ENCODE results near the gene RPS6KA3. TPM values are rescaled to one million over a fixed set of nuclear protein-coding genes. Genes with fewer than 3 reads are reported as not detected.

The RPS6KA3 gene
- total and polyA plus RNA-seq, 4 donors: 18.5 to 44.9 (median 27.8) TPM

DNA sequence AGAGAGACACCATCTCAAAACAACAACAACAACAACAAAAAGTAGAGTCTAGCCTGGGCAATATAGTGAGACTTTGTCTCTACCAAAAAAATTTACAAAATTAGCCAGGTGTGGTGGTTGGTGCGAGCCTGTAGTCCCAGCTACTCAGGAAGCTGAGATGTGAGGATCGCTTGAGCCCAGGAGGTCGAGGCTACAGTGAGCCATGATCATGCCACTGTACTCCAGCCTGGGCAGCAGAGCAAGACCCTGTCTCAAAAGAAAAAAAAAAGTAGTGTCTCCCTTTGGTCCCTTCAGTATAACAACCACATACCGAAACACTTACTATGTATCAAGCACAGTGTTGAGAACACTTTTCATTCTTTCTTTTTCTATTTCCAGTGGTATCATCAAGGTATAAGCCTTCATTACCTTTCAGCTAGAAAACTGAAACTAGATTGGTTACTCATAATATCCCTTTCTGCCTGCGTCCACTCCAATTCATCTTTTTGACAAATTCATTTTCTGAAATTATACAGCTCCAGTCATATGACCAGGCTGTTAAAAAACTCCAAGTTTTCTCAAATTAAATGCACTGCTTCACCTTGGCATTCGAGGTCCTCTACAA, 54.1 kb downstream of the RPS6KA3 start:
- no peaks in the 10 kb centered on the region for H3K9me3 ChIP-seq (ENCODE audit: control insufficient read depth, insufficient read depth, low read length)
- H3K4me1 ChIP-seq (ENCODE audit: control insufficient read depth, insufficient read depth, low read length): no peaks in the 10 kb centered on the region
- WGBS (ENCODE audit: insufficient coverage): 78% methylated on average over 6 of the region's 6 CpGs
- H3K4me3 ChIP-seq (ENCODE audit: low read depth, low read length): no peak overlapping the region
- no peak overlapping the region for H3K27ac ChIP-seq (ENCODE audit: low read depth, low read length)
- no peak for DNase-seq (ENCODE audit: low read depth in 4 of 6, low spot score in 6 of 6)
- H3K36me3 ChIP-seq (ENCODE audit: control insufficient read depth, insufficient read depth, low read length): no peaks in the 10 kb centered on the region
- peaks cover 16% of the 10 kb centered on the region for H3K27me3 ChIP-seq (ENCODE audit: control insufficient read depth, insufficient read depth, low read length)

GRCh38 chrX:20211261-20211786, 55.4 kb downstream of the RPS6KA3 start:
- WGBS (ENCODE audit: insufficient coverage): 75% methylated on average over 2 of the region's 4 CpGs

DNA sequence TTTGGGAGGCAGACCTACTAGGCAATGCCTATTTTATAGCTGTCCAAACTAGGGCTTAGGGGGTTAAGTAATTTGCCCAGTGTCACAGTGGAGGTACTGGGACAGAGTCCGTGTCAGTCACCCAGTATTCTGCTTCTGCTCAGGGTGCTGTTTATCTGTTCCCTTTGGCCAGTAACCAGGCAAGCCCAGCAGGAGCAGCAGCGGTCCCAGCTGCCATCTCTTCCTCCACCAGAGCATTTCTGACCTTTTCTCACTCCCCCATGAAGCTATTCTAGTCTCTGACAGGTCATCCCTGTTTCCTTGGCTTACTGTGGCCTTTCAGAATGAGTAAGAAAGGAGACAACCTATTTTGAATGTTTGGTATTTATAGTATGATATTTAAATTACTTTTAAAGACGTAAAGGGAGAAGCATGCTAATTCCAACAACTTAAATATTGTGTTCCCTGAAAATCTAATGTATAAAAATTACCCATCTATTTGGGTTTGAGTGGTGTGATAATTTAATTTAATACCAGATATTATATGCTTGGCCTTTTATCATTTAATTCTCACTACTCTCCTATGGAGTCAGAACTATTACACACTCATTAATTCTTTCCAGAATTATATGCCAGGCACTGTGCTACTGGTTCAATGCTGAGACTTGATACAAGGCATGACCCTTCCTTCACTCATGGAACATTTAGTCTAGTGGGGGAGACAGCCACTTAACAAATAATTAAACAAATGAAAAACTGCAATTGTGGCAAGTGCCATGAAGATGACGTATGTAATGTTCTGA, 60.6 kb downstream of the RPS6KA3 start:
- Histone ChIP-seq H3K4me3 (ENCODE audit: low read depth, low read length) (no peak overlapping the region), H3K36me3 (ENCODE audit: control insufficient read depth, insufficient read depth, low read length) (peaks cover 1% of the 10 kb centered on the region), H3K27ac (ENCODE audit: low read depth, low read length) (no peak overlapping the region), H3K27me3 (ENCODE audit: control insufficient read depth, insufficient read depth, low read length) (peaks cover 30% of the 10 kb centered on the region), H3K4me1 (ENCODE audit: control insufficient read depth, insufficient read depth, low read length) (no peaks in the 10 kb centered on the region), H3K9me3 (ENCODE audit: control insufficient read depth, insufficient read depth, low read length) (no peaks in the 10 kb centered on the region)
- no peak for DNase-seq (ENCODE audit: low read depth in 4 of 6, low spot score in 6 of 6)
- 46% methylated on average over 3 of the region's 4 CpGs for WGBS (ENCODE audit: insufficient coverage)

More at GRCh38 chrX:20211261-20211786, 55.4 kb downstream of the RPS6KA3 start:
- Histone ChIP-seq H3K9me3 (ENCODE audit: control insufficient read depth, insufficient read depth, low read length) (no peaks in the 10 kb centered on the region), H3K4me1 (ENCODE audit: control insufficient read depth, insufficient read depth, low read length) (no peaks in the 10 kb centered on the region), H3K27ac (ENCODE audit: low read depth, low read length) (no peak overlapping the region), H3K4me3 (ENCODE audit: low read depth, low read length) (no peak overlapping the region), H3K27me3 (ENCODE audit: control insufficient read depth, insufficient read depth, low read length) (peaks cover 27% of the 10 kb centered on the region), H3K36me3 (ENCODE audit: control insufficient read depth, insufficient read depth, low read length) (no peaks in the 10 kb centered on the region)
- DNase-seq (ENCODE audit: low read depth in 4 of 6, low spot score in 6 of 6): no peak

- H3K27me3 ChIP-seq (ENCODE audit: control insufficient read depth, insufficient read depth, low read length): peaks cover 36% of the 10 kb centered on the region
- H3K4me1 ChIP-seq (ENCODE audit: control insufficient read depth, insufficient read depth, low read length): no peaks in the 10 kb centered on the region
- no peaks in the 10 kb centered on the region for H3K9me3 ChIP-seq (ENCODE audit: control insufficient read depth, insufficient read depth, low read length)
- WGBS (ENCODE audit: insufficient coverage): 80% methylated on average over 1 of the region's 6 CpGs
- no peak for DNase-seq (ENCODE audit: low read depth in 4 of 6, low spot score in 6 of 6)
- H3K27ac ChIP-seq (ENCODE audit: low read depth, low read length): no peak overlapping the region
- H3K4me3 ChIP-seq (ENCODE audit: low read depth, low read length): no peak overlapping the region
- H3K36me3 ChIP-seq (ENCODE audit: control insufficient read depth, insufficient read depth, low read length): peaks cover 2% of the 10 kb centered on the region
Observed at GRCh38 chrX:20204351-20204750, 62.4 kb downstream of the RPS6KA3 start.

GRCh38 chrX:20197641-20198210, 69.0 kb downstream of the RPS6KA3 start:
- no peaks in the 10 kb centered on the region for H3K4me1 ChIP-seq (ENCODE audit: control insufficient read depth, insufficient read depth, low read length)
- no peak overlapping the region for H3K27ac ChIP-seq (ENCODE audit: low read depth, low read length)
- WGBS (ENCODE audit: insufficient coverage): no CpG with 5 or more reads among the region's 2 CpGs
- H3K4me3 ChIP-seq (ENCODE audit: low read depth, low read length): no peak overlapping the region
- peaks cover 2% of the 10 kb centered on the region for H3K9me3 ChIP-seq (ENCODE audit: control insufficient read depth, insufficient read depth, low read length)
- peaks cover 22% of the 10 kb centered on the region for H3K27me3 ChIP-seq (ENCODE audit: control insufficient read depth, insufficient read depth, low read length)
- DNase-seq (ENCODE audit: low read depth in 4 of 6, low spot score in 6 of 6): no peak
- peaks cover 2% of the 10 kb centered on the region for H3K36me3 ChIP-seq (ENCODE audit: control insufficient read depth, insufficient read depth, low read length)

GRCh38 chrX:20189171-20189570, 77.5 kb downstream of the RPS6KA3 start:
- DNase-seq (ENCODE audit: low read depth in 4 of 6, low spot score in 6 of 6): peak in 1 of 6 donors; percentile 2
- Histone ChIP-seq H3K9me3 (ENCODE audit: control insufficient read depth, insufficient read depth, low read length) (no peaks in the 10 kb centered on the region), H3K4me1 (ENCODE audit: control insufficient read depth, insufficient read depth, low read length) (no peaks in the 10 kb centered on the region), H3K4me3 (ENCODE audit: low read depth, low read length) (no peak overlapping the region), H3K27ac (ENCODE audit: low read depth, low read length) (no peak overlapping the region), H3K36me3 (ENCODE audit: control insufficient read depth, insufficient read depth, low read length) (peaks cover 4% of the 10 kb centered on the region), H3K27me3 (ENCODE audit: control insufficient read depth, insufficient read depth, low read length) (peaks cover 7% of the 10 kb centered on the region)

GRCh38 chrX:20181598-20182329, 84.9 kb downstream of the RPS6KA3 start:
- H3K9me3 ChIP-seq (ENCODE audit: control insufficient read depth, insufficient read depth, low read length): no peaks in the 10 kb centered on the region
- DNase-seq (ENCODE audit: low read depth in 4 of 6, low spot score in 6 of 6): peak in 2 of 6 donors; percentile 1 to 7
- peaks cover 12% of the 10 kb centered on the region for H3K27me3 ChIP-seq (ENCODE audit: control insufficient read depth, insufficient read depth, low read length)
- no peak overlapping the region for H3K4me3 ChIP-seq (ENCODE audit: low read depth, low read length)
- H3K36me3 ChIP-seq (ENCODE audit: control insufficient read depth, insufficient read depth, low read length): no peaks in the 10 kb centered on the region
- H3K4me1 ChIP-seq (ENCODE audit: control insufficient read depth, insufficient read depth, low read length): no peaks in the 10 kb centered on the region
- H3K27ac ChIP-seq (ENCODE audit: low read depth, low read length): no peak overlapping the region
- 60% methylated on average over 1 of the region's 3 CpGs for WGBS (ENCODE audit: insufficient coverage)

- no peak for DNase-seq (ENCODE audit: low read depth in 4 of 6, low spot score in 6 of 6)
- Histone ChIP-seq H3K4me1 (ENCODE audit: control insufficient read depth, insufficient read depth, low read length) (no peaks in the 10 kb centered on the region), H3K36me3 (ENCODE audit: control insufficient read depth, insufficient read depth, low read length) (peaks cover 6% of the 10 kb centered on the region), H3K9me3 (ENCODE audit: control insufficient read depth, insufficient read depth, low read length) (no peaks in the 10 kb centered on the region), H3K27me3 (ENCODE audit: control insufficient read depth, insufficient read depth, low read length) (peaks cover 17% of the 10 kb centered on the region), H3K4me3 (ENCODE audit: low read depth, low read length) (no peak overlapping the region), H3K27ac (ENCODE audit: low read depth, low read length) (no peak overlapping the region)
Observed at GRCh38 chrX:20177093-20177492, 89.6 kb downstream of the RPS6KA3 start.

GRCh38 chrX:20173856-20174255, 92.9 kb downstream of the RPS6KA3 start:
- H3K27ac ChIP-seq (ENCODE audit: low read depth, low read length): no peak overlapping the region
- H3K4me1 ChIP-seq (ENCODE audit: control insufficient read depth, insufficient read depth, low read length): no peaks in the 10 kb centered on the region
- no peak for DNase-seq (ENCODE audit: low read depth in 4 of 6, low spot score in 6 of 6)
- no peak overlapping the region for H3K4me3 ChIP-seq (ENCODE audit: low read depth, low read length)
- H3K36me3 ChIP-seq (ENCODE audit: control insufficient read depth, insufficient read depth, low read length): peaks cover 6% of the 10 kb centered on the region
- no peaks in the 10 kb centered on the region for H3K9me3 ChIP-seq (ENCODE audit: control insufficient read depth, insufficient read depth, low read length)
- H3K27me3 ChIP-seq (ENCODE audit: control insufficient read depth, insufficient read depth, low read length): peaks cover 18% of the 10 kb centered on the region
- 83% methylated on average over 1 of the region's 2 CpGs for WGBS (ENCODE audit: insufficient coverage)

Data from spinal cord (tissue), 10 donors.